ENCODE data around the gene ADK.

DNA sequence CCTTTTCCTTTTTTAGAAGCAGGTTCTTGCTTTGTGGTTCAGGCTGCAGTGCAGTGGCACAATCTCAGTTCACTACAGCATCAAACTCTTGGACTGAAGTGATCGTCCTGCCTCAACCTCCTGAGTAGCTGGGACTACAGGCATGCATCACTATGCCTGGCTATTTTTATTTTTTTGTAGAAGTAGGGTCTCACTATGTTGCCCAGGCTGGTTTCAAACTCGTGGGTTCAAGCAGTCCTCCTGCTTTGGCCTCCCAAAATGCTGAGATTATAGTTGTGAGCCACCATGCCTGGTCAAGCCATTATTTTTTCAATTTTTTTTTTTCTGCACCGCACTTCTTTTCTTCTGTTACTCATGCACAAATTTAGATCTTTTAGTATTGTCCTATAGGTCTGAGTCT lies 154.7 kb downstream of the ADK start:
- TF ChIP-seq, protein P1, sequence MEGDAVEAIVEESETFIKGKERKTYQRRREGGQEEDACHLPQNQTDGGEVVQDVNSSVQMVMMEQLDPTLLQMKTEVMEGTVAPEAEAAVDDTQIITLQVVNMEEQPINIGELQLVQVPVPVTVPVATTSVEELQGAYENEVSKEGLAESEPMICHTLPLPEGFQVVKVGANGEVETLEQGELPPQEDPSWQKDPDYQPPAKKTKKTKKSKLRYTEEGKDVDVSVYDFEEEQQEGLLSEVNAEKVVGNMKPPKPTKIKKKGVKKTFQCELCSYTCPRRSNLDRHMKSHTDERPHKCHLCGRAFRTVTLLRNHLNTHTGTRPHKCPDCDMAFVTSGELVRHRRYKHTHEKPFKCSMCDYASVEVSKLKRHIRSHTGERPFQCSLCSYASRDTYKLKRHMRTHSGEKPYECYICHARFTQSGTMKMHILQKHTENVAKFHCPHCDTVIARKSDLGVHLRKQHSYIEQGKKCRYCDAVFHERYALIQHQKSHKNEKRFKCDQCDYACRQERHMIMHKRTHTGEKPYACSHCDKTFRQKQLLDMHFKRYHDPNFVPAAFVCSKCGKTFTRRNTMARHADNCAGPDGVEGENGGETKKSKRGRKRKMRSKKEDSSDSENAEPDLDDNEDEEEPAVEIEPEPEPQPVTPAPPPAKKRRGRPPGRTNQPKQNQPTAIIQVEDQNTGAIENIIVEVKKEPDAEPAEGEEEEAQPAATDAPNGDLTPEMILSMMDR (conservative IDR thresholded peaks at IDR 0.05; ENCODE audit: low read depth, low read length): no peak
- TF ChIP-seq RCOR1 (IDR thresholded peaks at IDR 0.05; ENCODE audit: insufficient replicate concordance, low read length) (no peak), POLR2A (IDR thresholded peaks at IDR 0.05; ENCODE audit: low read depth, low read length) (no peak), CHD1 (IDR thresholded peaks at IDR 0.05; ENCODE audit: low read depth, low read length) (no peak), FOS (IDR thresholded peaks at IDR 0.05; ENCODE audit: low read depth, low read length) (no peak), SMC3 (IDR thresholded peaks at IDR 0.05; ENCODE audit: low read depth, low read length) (no peak), MAZ (IDR thresholded peaks at IDR 0.05; ENCODE audit: borderline replicate concordance, low read depth, low read length) (no peak)
- TF ChIP-seq, protein P2, sequence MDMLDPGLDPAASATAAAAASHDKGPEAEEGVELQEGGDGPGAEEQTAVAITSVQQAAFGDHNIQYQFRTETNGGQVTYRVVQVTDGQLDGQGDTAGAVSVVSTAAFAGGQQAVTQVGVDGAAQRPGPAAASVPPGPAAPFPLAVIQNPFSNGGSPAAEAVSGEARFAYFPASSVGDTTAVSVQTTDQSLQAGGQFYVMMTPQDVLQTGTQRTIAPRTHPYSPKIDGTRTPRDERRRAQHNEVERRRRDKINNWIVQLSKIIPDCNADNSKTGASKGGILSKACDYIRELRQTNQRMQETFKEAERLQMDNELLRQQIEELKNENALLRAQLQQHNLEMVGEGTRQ (IDR thresholded peaks at IDR 0.05; ENCODE audit: low read depth, low read length): no peak
- TF ChIP-seq, protein P3, sequence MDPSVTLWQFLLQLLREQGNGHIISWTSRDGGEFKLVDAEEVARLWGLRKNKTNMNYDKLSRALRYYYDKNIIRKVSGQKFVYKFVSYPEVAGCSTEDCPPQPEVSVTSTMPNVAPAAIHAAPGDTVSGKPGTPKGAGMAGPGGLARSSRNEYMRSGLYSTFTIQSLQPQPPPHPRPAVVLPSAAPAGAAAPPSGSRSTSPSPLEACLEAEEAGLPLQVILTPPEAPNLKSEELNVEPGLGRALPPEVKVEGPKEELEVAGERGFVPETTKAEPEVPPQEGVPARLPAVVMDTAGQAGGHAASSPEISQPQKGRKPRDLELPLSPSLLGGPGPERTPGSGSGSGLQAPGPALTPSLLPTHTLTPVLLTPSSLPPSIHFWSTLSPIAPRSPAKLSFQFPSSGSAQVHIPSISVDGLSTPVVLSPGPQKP (IDR thresholded peaks at IDR 0.05; ENCODE audit: borderline replicate concordance, low read depth, low read length): no peak

Data from IMR-90 (cell line).